ENCODE results near the gene ETFDH. TPM values are rescaled to one million over a fixed set of nuclear protein-coding genes. Genes with fewer than 3 reads are reported as not detected.
"Not testable (repeated sequence)": the region's sequence is repeated elsewhere in the genome, so short reads cannot be mapped to it uniquely, and the experiment has no call there.

Gene ETFDH
- total RNA-seq, 1 donor from 2014 or later = 50.5 TPM

DNA sequence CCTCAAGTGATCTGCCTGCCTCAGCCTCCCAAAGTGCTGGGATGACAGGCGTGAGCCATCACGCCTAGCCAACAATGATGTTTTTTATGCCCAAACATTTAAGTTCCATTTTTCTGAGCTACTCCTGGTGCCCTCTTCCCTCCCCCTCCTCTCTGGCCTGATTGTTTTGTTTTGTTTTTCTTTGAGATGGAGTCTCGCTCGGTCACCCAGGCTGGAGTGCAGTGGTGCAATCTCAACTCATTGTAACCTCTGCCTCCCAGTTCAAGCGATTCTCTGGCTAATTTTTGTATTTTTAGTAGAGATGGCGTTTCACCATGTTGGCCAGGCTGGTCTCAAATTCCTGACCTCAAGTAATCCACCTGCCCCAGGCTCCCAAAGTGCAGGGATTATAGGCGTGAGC lies 83.7 kb downstream of the ETFDH start:
- DNase-seq = not testable (repeated sequence)

- DNase-seq = no peak
Observed at GRCh38 chr4:158756588-158756987, 84.5 kb downstream of the ETFDH start.

GRCh38 chr4:158758142-158758541 lies 86.0 kb downstream of the ETFDH start:
- DNase-seq = no peak

DNA sequence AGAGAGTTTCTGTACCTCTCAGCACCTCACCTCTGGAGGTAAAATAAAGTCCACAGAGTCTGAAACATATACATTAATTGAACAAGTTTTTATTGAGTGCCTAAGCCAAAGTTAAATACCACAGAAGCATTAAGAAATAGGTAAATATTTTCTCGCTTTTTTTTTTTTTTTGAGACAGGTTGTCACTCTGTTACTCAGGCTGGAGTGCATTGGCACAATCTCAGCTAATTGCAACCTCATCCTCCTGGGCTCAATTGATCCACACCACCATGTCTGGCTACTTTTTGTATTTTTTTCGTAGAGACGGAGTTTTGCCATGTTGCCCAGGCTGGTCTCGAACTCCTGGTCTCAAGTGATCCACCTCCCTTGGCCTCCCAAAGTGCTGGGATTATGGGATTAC lies 86.6 kb downstream of the ETFDH start:
- no peak for DNase-seq

Small RNAs within 50 kb of the gene (small RNA-seq; reads per million reads assigned to genes)
- not detected for gene RF00012 (ENCODE audit: low replicate concordance)

Other genes starting within 250 kb of the ETFDH start
- gene RXFP1, start 150.4 kb upstream of the ETFDH start, total RNA-seq = 0.21 TPM
- gene C4orf46, start 409 bp upstream of the ETFDH start, total RNA-seq = 25.7 TPM
- 39.3 TPM for gene PPID, start 51.1 kb downstream of the ETFDH start, total RNA-seq
- gene FNIP2, start 96.7 kb downstream of the ETFDH start, total RNA-seq = 53.5 TPM